ENCODE data around the gene DNAJC5. TPM values are rescaled to one million over a fixed set of nuclear protein-coding genes. Genes with fewer than 3 reads are reported as not detected.

Gene DNAJC5
- total and polyA plus RNA-seq, 9 of the 15 experiments (the other 6 are each of a cell fraction or from before 2014, with no cell fraction given), result 0.95 to 42.8 (median 23.4) TPM

DNA sequence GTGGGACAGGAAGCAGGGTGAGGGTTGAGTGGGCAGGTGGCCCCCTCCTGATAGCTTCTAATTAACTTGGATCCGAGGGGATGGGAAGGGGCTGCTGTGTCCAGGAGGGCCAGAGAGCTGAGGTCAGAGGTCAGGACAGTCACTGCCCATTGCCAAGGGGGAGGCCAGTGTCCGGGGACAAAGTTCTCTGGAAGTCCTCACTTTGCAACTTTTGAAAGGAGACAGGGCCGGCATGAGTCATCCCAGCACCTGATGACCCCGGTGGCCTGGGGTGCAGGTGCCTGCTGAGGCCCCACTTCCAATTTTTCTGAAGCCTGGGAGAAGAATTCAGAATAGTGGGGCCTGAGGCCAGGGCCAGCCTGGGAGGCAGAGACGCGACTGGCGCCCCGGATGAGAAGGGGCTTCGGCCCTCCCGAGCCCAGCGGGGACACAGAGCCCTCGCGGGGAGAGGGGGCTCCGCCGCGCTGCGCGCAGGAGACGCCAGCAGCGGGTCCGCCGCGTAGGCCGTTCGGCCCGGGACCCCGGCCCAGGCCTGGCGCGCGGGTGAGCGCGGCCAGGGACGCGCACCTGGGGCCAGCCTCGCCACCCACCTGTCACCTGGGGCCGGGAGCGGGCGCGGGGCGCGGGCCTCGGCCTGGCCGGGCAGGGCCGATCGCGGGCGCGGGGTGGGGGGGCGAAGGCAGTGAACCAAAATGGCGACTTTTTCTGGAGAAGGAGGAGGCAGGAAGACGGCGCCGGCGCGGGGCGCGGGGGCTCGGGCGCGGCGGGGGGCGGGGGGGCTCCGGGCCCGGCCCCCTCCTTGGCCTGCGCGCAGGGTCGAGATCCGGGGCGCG is 74.2 kb downstream of the DNAJC5 start (continued):
- TF ChIP-seq, protein P1, sequence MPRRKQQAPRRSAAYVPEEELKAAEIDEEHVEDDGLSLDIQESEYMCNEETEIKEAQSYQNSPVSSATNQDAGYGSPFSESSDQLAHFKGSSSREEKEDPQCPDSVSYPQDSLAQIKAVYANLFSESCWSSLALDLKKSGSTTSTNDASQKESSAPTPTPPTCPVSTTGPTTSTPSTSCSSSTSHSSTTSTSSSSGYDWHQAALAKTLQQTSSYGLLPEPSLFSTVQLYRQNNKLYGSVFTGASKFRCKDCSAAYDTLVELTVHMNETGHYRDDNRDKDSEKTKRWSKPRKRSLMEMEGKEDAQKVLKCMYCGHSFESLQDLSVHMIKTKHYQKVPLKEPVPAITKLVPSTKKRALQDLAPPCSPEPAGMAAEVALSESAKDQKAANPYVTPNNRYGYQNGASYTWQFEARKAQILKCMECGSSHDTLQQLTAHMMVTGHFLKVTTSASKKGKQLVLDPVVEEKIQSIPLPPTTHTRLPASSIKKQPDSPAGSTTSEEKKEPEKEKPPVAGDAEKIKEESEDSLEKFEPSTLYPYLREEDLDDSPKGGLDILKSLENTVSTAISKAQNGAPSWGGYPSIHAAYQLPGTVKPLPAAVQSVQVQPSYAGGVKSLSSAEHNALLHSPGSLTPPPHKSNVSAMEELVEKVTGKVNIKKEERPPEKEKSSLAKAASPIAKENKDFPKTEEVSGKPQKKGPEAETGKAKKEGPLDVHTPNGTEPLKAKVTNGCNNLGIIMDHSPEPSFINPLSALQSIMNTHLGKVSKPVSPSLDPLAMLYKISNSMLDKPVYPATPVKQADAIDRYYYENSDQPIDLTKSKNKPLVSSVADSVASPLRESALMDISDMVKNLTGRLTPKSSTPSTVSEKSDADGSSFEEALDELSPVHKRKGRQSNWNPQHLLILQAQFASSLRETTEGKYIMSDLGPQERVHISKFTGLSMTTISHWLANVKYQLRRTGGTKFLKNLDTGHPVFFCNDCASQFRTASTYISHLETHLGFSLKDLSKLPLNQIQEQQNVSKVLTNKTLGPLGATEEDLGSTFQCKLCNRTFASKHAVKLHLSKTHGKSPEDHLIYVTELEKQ (CRISPR knock-in tag; IDR thresholded peaks at IDR 0.05), result no peak
- TF ChIP-seq, protein P2, sequence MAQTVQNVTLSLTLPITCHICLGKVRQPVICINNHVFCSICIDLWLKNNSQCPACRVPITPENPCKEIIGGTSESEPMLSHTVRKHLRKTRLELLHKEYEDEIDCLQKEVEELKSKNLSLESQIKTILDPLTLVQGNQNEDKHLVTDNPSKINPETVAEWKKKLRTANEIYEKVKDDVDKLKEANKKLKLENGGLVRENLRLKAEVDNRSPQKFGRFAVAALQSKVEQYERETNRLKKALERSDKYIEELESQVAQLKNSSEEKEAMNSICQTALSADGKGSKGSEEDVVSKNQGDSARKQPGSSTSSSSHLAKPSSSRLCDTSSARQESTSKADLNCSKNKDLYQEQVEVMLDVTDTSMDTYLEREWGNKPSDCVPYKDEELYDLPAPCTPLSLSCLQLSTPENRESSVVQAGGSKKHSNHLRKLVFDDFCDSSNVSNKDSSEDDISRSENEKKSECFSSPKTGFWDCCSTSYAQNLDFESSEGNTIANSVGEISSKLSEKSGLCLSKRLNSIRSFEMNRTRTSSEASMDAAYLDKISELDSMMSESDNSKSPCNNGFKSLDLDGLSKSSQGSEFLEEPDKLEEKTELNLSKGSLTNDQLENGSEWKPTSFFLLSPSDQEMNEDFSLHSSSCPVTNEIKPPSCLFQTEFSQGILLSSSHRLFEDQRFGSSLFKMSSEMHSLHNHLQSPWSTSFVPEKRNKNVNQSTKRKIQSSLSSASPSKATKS (CRISPR knock-in tag; IDR thresholded peaks at IDR 0.05), result no peak
- TF ChIP-seq, protein P3, sequence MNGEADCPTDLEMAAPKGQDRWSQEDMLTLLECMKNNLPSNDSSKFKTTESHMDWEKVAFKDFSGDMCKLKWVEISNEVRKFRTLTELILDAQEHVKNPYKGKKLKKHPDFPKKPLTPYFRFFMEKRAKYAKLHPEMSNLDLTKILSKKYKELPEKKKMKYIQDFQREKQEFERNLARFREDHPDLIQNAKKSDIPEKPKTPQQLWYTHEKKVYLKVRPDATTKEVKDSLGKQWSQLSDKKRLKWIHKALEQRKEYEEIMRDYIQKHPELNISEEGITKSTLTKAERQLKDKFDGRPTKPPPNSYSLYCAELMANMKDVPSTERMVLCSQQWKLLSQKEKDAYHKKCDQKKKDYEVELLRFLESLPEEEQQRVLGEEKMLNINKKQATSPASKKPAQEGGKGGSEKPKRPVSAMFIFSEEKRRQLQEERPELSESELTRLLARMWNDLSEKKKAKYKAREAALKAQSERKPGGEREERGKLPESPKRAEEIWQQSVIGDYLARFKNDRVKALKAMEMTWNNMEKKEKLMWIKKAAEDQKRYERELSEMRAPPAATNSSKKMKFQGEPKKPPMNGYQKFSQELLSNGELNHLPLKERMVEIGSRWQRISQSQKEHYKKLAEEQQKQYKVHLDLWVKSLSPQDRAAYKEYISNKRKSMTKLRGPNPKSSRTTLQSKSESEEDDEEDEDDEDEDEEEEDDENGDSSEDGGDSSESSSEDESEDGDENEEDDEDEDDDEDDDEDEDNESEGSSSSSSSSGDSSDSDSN (IDR thresholded peaks at IDR 0.05; ENCODE audit: borderline replicate concordance in 1 of 2, low read depth in 2 of 2, low read length in 2 of 2), result no peak
- TF ChIP-seq, protein P4, sequence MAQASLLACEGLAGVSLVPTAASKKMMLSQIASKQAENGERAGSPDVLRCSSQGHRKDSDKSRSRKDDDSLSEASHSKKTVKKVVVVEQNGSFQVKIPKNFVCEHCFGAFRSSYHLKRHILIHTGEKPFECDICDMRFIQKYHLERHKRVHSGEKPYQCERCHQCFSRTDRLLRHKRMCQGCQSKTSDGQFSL (CRISPR knock-in tag; IDR thresholded peaks at IDR 0.05), result peak; percentile 85; the same call in 1 of the 2 replicates
- TF ChIP-seq, protein P4 (tag; IDR thresholded peaks at IDR 0.05), result peak in 1 of 2 experiments; percentile 79; a peak in 2 of 4 replicates
- no peak for TF ChIP-seq FIP1L1 (IDR thresholded peaks at IDR 0.05; ENCODE audit: low read depth, low read length, poor library complexity, severe bottlenecking)
- TF ChIP-seq RBFOX2 (IDR thresholded peaks at IDR 0.05; ENCODE audit: low read depth, low read length), result peak; percentile 53
- TF ChIP-seq PML (IDR thresholded peaks at IDR 0.05; ENCODE audit: low read length), result no peak
- no peak for TF ChIP-seq KAT8 (IDR thresholded peaks at IDR 0.05; ENCODE audit: low read depth)
- TF ChIP-seq, protein P5, sequence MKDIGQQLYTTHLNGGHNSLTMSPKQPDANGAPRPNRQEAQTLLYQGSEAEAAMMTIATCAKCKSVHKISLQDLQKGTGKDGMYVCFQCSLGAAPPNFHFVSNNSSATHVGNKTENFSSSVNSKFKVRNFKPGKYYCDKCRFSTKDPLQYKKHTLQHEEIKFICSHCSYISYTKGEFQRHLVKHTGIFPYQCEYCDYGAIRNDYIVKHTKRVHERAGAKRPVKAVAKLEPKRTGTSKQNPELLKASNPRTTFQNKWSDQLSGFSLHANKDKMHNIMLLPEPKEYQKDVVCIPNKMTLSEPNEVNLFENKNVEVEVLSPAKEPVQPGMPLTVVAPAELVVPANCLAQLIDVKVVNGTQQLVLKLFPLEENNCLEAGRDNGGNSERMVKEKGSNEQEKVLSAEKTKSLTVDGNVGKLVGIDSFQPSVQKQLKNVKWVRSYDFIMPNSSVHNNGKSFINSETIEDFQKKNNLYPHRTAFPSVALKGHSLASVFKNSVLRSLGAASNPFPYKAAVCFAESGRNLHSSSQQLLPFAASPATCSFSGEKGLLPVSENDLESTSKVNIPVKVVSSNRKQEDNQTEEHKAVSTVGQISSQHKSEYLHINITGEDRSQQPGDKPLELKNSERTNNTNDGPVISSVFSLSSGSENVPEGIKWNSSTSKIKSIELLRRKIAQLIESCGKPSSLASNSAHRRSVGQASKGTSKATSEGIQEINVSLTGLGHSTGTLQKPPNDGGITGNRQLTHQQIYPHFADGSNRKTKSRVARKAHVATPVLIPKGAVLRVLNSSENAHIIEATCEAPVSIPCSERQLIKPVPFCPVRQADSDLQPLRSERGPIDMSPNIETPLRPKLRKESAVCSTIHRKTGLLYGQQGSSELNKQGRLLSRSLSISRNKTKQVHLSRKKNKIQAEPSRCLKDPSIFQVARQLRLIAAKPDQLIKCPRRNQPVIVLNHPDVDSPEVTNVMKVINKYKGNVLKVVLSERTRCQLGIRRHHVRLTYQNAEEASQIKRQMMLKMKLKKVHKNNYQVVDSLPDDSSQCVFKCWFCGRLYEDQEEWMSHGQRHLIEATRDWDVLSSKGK (CRISPR knock-in tag; IDR thresholded peaks at IDR 0.05), result no peak
- no peak for TF ChIP-seq ZFP1 (CRISPR knock-in tag; IDR thresholded peaks at IDR 0.05)
- TF ChIP-seq, protein P6, sequence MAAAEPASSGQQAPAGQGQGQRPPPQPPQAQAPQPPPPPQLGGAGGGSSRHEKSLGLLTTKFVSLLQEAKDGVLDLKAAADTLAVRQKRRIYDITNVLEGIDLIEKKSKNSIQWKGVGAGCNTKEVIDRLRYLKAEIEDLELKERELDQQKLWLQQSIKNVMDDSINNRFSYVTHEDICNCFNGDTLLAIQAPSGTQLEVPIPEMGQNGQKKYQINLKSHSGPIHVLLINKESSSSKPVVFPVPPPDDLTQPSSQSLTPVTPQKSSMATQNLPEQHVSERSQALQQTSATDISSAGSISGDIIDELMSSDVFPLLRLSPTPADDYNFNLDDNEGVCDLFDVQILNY (CRISPR knock-in tag; IDR thresholded peaks at IDR 0.05), result no peak
